Activated CD8-positive, alpha-beta memory T cell treated with anti-CD3 and anti-CD28 coated beads, Interleukin-2, amount 50 U/mL, for 4 hours (primary cell): ENCODE results near the gene KCNQ4.

Experiments
- DNase-seq: peaks from one replicate; pipeline ENCODE4 v3.0.0-alpha.2; 2020

KCNQ4 gene

GRCh38 chr1:40777224-40777970 is 6.2 kb upstream of the KCNQ4 start:
- no peak for DNase-seq

- no peak for DNase-seq
Observed at GRCh38 chr1:40780678-40781607, 2.6 kb upstream of the KCNQ4 start.

GRCh38 chr1:40781608-40781971 is 2.0 kb upstream of the KCNQ4 start:
- no peak for DNase-seq

GRCh38 chr1:40782371-40782956 is 1.1 kb upstream of the KCNQ4 start:
- DNase-seq = no peak

GRCh38 chr1:40784141-40784770 is 669 bp downstream of the KCNQ4 start:
- DNase-seq = no peak

GRCh38 chr1:40784771-40785151 is 1.2 kb downstream of the KCNQ4 start:
- no peak for DNase-seq

- DNase-seq = no peak
Observed at GRCh38 chr1:40785446-40785845, 1.9 kb downstream of the KCNQ4 start.

- no peak for DNase-seq
Observed at GRCh38 chr1:40786171-40786994, 2.8 kb downstream of the KCNQ4 start.

- DNase-seq = no peak
Observed at GRCh38 chr1:40786995-40787705, 3.6 kb downstream of the KCNQ4 start.

GRCh38 chr1:40787737-40788560 is 4.4 kb downstream of the KCNQ4 start:
- DNase-seq = no peak

- no peak for DNase-seq
Observed at GRCh38 chr1:40788561-40789341, 5.2 kb downstream of the KCNQ4 start.

GRCh38 chr1:40789342-40789598 is 5.7 kb downstream of the KCNQ4 start:
- no peak for DNase-seq

- DNase-seq = no peak
Observed at GRCh38 chr1:40789661-40790430, 6.3 kb downstream of the KCNQ4 start.

GRCh38 chr1:40792036-40792435 is 8.4 kb downstream of the KCNQ4 start:
- DNase-seq = no peak

- no peak for DNase-seq
Observed at GRCh38 chr1:40793617-40794016, 10.0 kb downstream of the KCNQ4 start.

GRCh38 chr1:40794048-40794447 is 10.5 kb downstream of the KCNQ4 start:
- DNase-seq = no peak

GRCh38 chr1:40794974-40795715 is 11.6 kb downstream of the KCNQ4 start:
- no peak for DNase-seq

- no peak for DNase-seq
Observed at GRCh38 chr1:40795811-40796586, 12.4 kb downstream of the KCNQ4 start.
